ENCODE measurements around the gene SNX5.

Gene SNX5

DNA sequence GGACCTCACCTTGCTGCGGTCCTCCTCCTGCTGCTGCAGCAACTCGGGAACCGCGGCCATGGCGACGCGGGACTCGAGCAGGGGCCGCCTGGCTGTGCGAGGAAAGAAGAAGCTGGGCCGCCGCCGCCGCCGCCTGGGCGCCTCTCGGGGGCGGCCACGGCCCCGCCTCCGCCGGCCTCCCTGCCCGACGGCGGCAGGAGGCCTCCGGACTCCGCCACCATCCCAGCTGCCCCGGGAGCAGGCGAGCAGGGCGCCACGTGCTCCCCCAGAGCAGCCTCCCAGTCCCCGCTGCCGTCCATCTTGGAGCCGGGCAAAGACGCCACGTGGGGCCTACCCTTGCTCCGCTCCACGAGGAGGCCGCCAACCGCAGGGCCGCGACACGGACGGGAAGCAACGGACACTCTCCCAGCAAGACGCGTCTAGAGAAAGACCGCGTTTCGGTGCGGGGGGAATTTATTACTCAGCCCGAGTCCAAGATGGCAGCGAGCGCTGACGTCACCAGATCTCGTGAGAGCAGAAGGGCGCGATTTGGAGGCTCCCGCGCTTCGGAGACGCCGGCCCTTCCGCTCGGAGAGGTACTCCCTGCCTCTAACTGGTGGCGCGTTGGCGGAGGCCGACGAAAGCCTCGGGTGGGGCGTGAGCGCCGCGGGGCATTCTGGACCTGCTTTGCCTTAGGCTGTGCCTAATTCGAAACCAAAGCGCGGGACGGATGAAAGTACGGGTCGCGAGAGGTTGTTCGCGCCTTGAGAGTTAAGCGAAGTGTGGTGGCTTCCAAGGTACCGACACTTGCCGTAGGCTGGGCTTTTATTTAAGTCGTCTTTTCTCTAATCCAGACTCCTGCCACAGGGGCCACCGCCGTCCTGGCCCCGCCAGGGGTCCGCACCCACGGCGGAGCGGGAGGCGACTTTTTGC lies at the start of gene SNX5, which contains the start of gene MGME1:
TSS of gene SNX5 (minus strand) at position 429 of the 912 bp plus-strand sequence. CDS start at position 60, 369 bp downstream.
TSS of gene MGME1 (plus strand) at position 653 of the 912 bp plus-strand sequence. CDS start 842 bp downstream, outside the sequence.
- peak; percentile 95 for DNase-seq

DNA sequence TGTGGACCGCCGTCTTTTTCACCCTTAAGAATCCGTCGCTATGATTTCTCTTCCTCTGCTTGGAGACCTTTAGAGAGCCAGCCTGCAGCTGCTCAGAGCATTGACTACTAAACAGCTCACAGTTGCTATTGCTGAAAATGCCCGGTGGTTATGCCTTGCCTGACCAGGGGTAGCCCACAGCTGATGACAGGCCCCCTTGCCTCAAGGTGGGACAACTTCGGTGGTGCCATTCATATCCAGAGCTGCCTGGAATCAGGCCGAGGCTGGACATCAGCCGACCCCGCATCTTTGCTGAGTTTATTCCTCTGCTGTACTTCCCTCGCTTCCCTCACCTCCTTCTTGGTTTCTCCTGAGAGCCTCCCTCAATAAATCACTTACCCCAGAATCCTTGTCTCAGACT lies 49.5 kb upstream of the SNX5 start:
- DNase-seq: no peak

GRCh38 chr20:18016772-18017171 lies 48.2 kb upstream of the SNX5 start:
- no peak for DNase-seq

DNA sequence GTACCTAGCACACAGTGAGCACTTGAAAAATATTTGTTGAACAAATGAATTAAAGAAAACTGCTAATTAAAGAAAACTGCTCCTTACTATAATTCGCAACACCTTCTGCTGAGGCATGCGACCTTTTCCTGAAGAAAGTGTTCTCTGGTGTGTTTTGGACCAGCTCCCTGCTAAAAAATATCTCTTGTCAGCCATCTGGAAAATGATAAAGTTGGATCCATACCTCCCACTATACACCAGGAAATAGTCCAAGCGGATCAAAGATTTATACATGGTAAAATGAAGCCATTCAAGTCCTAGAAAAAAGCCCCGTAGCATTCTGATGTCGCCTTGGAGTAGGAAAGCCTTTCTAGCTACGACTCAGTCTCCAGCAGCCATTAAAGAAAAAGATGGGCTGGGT lies 45.8 kb upstream of the SNX5 start:
- DNase-seq: no peak

- no peak for DNase-seq
Observed at GRCh38 chr20:18012901-18013300, 44.3 kb upstream of the SNX5 start.

DNA sequence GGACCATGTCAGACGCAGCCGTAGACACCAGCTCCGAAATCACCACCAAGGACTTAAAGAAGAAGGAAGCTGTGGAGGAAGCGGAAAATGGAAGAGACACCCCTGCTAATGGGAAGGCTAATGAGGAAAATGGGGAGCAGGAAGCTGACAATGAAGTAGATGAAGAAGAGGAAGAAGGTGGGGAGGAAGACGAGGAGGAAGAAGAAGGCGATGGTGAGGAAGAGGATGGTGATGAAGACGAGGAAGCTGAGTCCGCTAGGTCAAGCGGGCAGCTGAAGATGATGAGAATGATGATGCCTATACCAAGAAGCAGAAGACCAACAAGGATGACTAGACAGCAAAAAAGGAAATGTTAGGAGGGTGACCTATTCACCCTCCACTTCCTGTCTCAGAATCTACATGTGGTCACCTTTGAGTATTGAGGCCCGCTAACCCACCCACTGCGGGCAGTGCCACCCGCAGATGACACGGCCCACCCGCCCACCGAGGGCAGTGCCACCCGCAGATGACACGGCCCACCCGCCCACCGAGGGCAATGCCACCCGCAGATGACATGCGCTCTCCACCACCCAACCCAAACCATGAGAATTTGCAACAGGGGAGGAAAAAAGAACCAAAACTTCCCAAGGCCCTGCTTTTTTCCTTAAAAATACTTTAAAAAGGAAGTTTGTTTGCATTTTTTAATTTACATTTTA lies 43.5 kb upstream of the SNX5 start:
- no peak for DNase-seq

GRCh38 chr20:18011482-18011881 lies 42.9 kb upstream of the SNX5 start:
- DNase-seq: no peak

DNA sequence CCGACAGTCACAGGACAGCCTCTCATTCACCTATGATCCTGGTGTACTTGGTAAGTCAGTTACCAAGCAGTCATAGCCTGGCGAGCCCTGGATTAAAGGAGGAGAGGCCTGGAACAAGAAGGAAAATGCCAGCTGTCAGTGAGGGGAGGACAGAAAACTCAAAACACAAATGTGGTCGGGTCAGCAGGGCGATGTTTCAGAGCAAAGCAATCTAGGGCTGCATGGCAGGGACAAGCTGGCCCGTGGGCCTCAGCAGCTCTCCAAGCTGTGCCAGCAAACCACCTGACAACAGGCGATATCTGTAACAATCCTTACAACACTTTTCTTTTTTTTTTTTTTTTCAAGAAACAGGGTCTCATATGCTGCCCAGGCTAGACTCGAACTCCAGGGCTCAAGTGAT lies 40.5 kb upstream of the SNX5 start:
- no peak for DNase-seq

DNA sequence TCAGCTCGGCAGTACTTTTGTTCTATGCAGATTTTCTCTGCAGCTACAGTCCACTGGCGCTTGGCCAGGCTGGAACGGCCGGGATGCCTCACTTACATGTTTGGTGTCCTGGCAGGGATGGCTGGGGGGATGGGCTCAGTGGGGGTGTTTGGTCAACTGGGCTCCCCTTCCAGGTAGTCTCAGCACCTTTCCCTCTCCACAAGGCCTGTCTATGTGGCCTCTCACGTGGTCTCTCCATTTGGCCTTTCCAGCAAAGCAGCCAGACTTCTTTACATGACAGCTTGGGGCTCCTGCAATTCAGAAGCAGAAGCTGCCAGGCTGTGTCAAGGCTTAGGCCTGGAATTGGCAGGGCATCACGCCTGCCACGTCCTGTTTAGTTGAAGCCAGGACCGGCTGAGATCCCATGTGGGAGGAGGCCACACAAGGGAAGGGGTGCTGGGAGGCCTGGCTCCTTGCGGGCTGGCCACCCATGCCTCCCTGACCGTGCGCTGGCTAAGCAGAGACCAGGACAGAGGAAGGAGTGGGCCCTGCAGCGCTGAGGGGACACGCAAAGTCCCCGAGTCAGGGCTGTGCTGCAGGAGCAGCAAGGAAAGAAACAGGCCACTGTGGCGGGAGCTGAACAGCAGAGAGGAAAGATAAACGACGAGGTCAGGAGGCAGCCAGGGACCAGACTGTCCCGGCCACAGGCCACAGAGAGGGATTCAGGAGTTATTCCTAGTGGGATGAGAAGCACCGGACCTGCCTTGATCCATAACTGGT lies 39.1 kb upstream of the SNX5 start:
- DNase-seq: no peak

GRCh38 chr20:18006684-18007083 lies 38.1 kb upstream of the SNX5 start:
- no peak for DNase-seq

DNA sequence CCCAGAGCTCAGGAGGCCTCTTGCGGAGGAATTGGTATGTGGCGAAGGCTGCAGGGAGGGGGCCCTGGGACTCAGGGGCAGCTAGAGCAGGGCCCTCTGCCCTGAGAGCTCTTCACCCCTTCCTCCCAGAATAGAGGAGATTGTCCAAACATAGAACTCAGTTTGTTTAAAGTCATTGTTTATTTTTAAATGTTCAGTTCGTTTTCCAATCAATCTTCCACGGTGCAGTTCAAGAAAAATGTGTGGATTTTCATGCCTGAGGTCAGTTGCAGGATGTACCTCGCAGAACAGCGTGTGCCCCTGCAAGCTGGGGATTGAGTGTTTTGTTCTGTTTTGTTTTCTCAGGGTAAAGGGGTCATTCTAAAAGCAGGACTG lies 37.4 kb upstream of the SNX5 start:
- DNase-seq: no peak

- DNase-seq: no peak
Observed at GRCh38 chr20:18005170-18005989, 36.8 kb upstream of the SNX5 start.

DNA sequence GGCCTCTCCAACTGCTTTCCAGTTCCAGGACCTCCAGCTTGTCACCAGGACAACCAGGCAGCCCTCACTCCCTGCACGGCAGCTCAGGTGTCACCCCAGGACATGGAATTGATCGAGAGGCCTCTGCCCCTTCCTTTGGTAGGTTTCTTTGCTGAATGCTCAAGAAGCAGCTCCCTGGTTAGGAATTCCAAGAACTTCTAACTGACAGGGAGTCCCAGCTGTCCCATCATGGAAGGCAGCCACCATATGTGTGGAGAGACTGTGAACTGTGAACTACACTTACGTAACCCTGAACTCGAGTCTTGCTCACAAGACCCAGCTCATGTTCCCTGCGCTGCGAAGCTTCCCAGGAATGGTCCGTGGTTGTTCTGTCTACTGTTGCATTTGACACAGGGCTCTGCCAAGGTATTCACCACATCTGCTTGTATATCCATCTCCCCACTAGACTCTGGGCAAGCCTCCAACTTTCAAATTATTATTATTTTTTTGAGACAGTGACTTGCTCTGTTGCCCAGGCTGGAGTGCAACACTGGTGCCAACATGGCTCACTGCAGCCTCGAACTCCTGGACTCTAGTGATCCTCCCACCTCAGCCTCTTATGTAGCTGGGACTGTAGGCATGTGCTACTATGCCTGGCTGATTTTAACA lies 35.9 kb upstream of the SNX5 start:
- no peak for DNase-seq

- DNase-seq: no peak
Observed at GRCh38 chr20:18003897-18004296, 35.3 kb upstream of the SNX5 start.

DNA sequence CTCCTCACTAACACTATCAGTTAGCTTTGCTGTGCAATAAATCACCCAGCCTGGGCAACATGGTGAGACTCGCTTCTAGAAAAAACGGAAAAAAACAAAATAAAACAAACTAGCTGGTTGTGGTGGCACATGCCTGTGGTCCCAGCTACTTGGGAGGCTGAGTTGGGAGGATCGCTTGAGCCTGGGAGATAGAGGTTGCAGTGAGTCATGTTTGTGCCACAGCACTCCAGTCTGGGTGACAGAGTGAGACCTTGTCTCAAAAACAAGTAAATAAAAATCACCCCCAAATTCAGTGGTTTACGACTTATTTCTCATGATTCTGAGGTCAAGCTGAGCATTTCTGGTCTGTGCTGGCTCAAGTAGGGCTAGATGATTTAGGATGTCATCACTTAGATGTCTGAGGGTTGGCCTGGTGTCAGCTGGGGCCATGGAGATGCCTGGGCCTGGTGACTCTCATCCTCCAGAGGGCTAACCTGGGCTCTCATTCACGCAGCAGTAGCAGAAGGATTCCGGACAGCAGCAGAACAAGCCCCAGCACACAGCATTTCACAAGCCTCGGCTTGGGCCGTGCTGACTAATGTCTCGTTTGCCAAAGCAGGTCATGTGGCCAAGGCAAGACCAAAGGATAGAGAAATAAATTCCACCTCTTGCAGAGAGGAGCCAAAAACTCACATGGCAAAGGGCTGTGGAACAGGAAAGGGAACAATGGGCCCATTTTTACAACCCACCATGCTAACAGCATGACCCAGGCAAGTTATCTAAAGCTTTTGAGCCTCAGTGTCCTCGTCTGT lies 32.7 kb upstream of the SNX5 start:
- no peak for DNase-seq

DNA sequence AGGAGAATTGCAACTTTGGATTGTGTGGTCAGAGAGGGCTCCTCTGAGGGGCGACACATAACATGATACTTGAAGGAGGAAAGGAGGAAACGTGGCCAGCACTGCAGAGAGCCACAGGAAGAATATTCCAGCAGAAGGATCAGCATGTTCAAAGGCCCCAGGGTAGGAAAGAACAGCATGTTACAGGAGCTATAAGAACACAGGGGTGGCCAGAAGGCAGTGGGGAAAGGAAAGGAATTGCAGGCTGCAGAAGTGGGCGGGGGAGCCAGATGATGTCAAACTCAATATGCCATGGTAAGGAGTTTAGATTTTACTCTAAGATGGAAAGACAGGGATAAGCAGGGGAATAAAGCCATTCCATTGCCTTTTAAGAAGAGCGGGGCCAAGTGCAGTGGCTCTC lies 31.0 kb upstream of the SNX5 start:
- no peak for DNase-seq

DNA sequence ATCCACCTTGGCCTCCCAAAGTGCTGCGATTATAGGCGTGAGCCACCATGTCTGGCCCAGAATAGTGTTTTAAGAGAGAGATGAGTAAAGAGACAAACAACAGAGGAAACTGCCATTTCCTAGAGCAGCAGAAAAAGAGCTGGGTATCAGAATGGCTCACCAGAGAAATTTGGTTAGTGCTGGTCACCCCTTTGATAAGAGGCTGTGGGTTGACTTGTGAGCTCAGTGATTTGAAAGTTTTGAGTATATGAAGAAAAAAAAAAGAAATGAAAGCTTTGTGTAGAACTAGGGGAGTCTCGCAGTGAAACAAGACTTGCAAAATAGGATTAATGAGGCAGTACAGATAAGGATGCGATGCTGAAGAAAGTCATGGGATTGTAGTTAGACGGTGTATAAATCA lies 29.9 kb upstream of the SNX5 start:
- DNase-seq: no peak

- no peak for DNase-seq
Observed at GRCh38 chr20:17995967-17996819, 27.6 kb upstream of the SNX5 start.

GRCh38 chr20:17993546-17993945 lies 25.0 kb upstream of the SNX5 start:
- no peak for DNase-seq

Measured in NCI-H1436 treated with DMSO at 0.1 percent for 48 hours (cell line).